Ascending aorta (tissue), 2 donors: ENCODE measurements around the gene LRPPRC. TPM values are rescaled to one million over a fixed set of nuclear protein-coding genes. Genes with fewer than 3 reads are reported as not detected.

Experiments
- DNase-seq, 2 donors: peaks; one replicate each; pipeline ENCODE4 v3.0.0-alpha.2; 2019; ENCODE audit warnings: low spot score in 2 of 2
- H3K27ac ChIP-seq, 2 donors: fragments of 200-600 bp; sonication (generic); one replicate each; pipeline ENCODE4 v1.5.1; 2016 to 2017; ENCODE audit warnings: mild to moderate bottlenecking in 1 of 2
- H3K27me3 ChIP-seq: fragments of 200-600 bp; sonication (generic); one replicate; pipeline ENCODE4 v1.5.1; 2017
- H3K36me3 ChIP-seq, 2 donors: fragments of 200-600 bp; sonication (generic); one replicate each; pipeline ENCODE4 v1.5.1; 2016
- H3K4me1 ChIP-seq, 2 donors: fragments of 200-600 bp; sonication (generic); one replicate each; pipeline ENCODE4 v1.5.1; 2016 to 2017; ENCODE audit warnings: mild to moderate bottlenecking in 1 of 2
- H3K4me3 ChIP-seq, 2 donors: fragments of 200-600 bp; sonication (generic); one replicate each; pipeline ENCODE4 v1.5.1; 2016 to 2017; ENCODE audit warnings: mild to moderate bottlenecking in 1 of 2
- H3K9me3 ChIP-seq, 2 donors: fragments of 200-600 bp; sonication (generic); one replicate each; pipeline ENCODE4 v1.5.1; 2016
- CTCF ChIP-seq, 3 experiments: fragments of 200-600 bp in 2 of 3; fragments of 450-650 bp in 1 of 3; sonication (generic) in 2 of 3; IDR thresholded peaks; one replicate each; pipeline ENCODE4 v1.5.1; 2016 to 2019; ENCODE audit warnings: antibody characterized with exemption in 3 of 3, mild to moderate bottlenecking in 1 of 3, moderate library complexity in 1 of 3
- intact Hi-C: fragments of 100-400 bp; cut with DNase I; formaldehyde crosslinking; loops from one replicate; pipeline ENCODE4 v1.15.1; 2023
- total RNA-seq: library from RNA; depleted of rRNA; stranded (reverse); fragments of >200 nt; gene quantifications from one replicate; pipeline ENCODE4 v1.1.0, GENCODE V29; 2016

LRPPRC gene
- total RNA-seq, 1 donor from 2014 or later: 78.1 TPM

- Histone ChIP-seq H3K36me3 (no peaks in the 10 kb centered on the region), H3K27me3 (no peaks in the 10 kb centered on the region), H3K9me3 (no peaks in the 10 kb centered on the region), H3K4me1 (peaks cover 0 to 3% of the 10 kb centered on the region in 2 donors), H3K4me3 (no peak overlapping the region), H3K27ac (no peak overlapping the region)
- no peak for DNase-seq
- TF ChIP-seq CTCF (IDR thresholded peaks at IDR 0.05): no peak
- intact Hi-C loops: no loop called here
Measured at GRCh38 chr2:43853141-43854081, 142.4 kb downstream of the LRPPRC start.

GRCh38 chr2:43852196-43852730, 143.5 kb downstream of the LRPPRC start:
- no peak for DNase-seq
- Histone ChIP-seq H3K27ac (no peak overlapping the region), H3K9me3 (no peaks in the 10 kb centered on the region), H3K4me3 (no peak overlapping the region), H3K36me3 (no peaks in the 10 kb centered on the region), H3K4me1 (peaks cover 0 to 3% of the 10 kb centered on the region in 2 donors), H3K27me3 (no peaks in the 10 kb centered on the region)
- TF ChIP-seq CTCF (IDR thresholded peaks at IDR 0.05): no peak
- intact Hi-C loops: no loop called here

- TF ChIP-seq CTCF (IDR thresholded peaks at IDR 0.05): no peak
- H3K9me3 ChIP-seq: no peaks in the 10 kb centered on the region
- H3K4me3 ChIP-seq: no peak overlapping the region
- no peak overlapping the region for H3K27ac ChIP-seq
- DNase-seq: no peak
- peaks cover 0 to 3% of the 10 kb centered on the region in 2 donors for H3K4me1 ChIP-seq
- H3K36me3 ChIP-seq: no peaks in the 10 kb centered on the region
- intact Hi-C loops: no loop called here
- no peaks in the 10 kb centered on the region for H3K27me3 ChIP-seq
Measured at GRCh38 chr2:43851011-43851980, 144.5 kb downstream of the LRPPRC start.

GRCh38 chr2:43848214-43848613, 147.6 kb downstream of the LRPPRC start:
- no peaks in the 10 kb centered on the region for H3K9me3 ChIP-seq
- H3K36me3 ChIP-seq: no peaks in the 10 kb centered on the region
- intact Hi-C loops: no loop called here
- no peak for DNase-seq
- H3K4me3 ChIP-seq: no peak overlapping the region
- TF ChIP-seq CTCF (IDR thresholded peaks at IDR 0.05): no peak
- no peaks in the 10 kb centered on the region for H3K27me3 ChIP-seq
- peaks cover 0 to 3% of the 10 kb centered on the region in 2 donors for H3K4me1 ChIP-seq
- H3K27ac ChIP-seq: no peak overlapping the region

GRCh38 chr2:43846140-43846793, 149.5 kb downstream of the LRPPRC start:
- H3K27me3 ChIP-seq: no peaks in the 10 kb centered on the region
- H3K27ac ChIP-seq: no peak overlapping the region
- no peak for DNase-seq
- H3K36me3 ChIP-seq: no peaks in the 10 kb centered on the region
- TF ChIP-seq CTCF (IDR thresholded peaks at IDR 0.05): no peak
- peaks cover 0 to 2% of the 10 kb centered on the region in 2 donors for H3K4me1 ChIP-seq
- no peaks in the 10 kb centered on the region for H3K9me3 ChIP-seq
- intact Hi-C loops: no loop called here
- H3K4me3 ChIP-seq: no peak overlapping the region
